Measurements from ENCODE around the gene RALBP1. TPM values are rescaled to one million over a fixed set of nuclear protein-coding genes. Genes with fewer than 3 reads are reported as not detected.

RALBP1 gene
- total RNA-seq, 1 experiment from 2014 or later, result 67.3 TPM

Other genes with a start within 250 kb of the RALBP1 start
- 110 and 113 TPM in 2 replicates for gene TWSG1, start 140.7 kb upstream of the RALBP1 start, total RNA-seq (2014; rRNA removed)
- gene PPP4R1, start 139.0 kb downstream of the RALBP1 start, total RNA-seq (2014; rRNA removed), result 107 and 109 TPM in 2 replicates
- 26.2 and 31.3 TPM in 2 replicates for gene RAB31, start 232.8 kb downstream of the RALBP1 start, total RNA-seq (2014; rRNA removed)